ES-I3 (cell line): ENCODE data around the gene SLC1A4.
"Not testable (repeated sequence)": the region's sequence is repeated elsewhere in the genome, so short reads cannot be mapped to it uniquely, and the experiment has no call there.

Experiments used
- H3K36me3 ChIP-seq: 2 replicates; pipeline ENCODE4 v1.6.1; 2013; ENCODE audit warnings: mild to moderate bottlenecking, low read length, control low read depth, moderate library complexity; ENCODE audit not compliant: insufficient read depth
- H3K4me1 ChIP-seq: 2 replicates; pipeline ENCODE4 v1.6.1; 2013; ENCODE audit warnings: mild to moderate bottlenecking, control low read depth, low read length; ENCODE audit not compliant: insufficient read depth
- H3K9ac ChIP-seq: 2 replicates; pipeline ENCODE4 v1.6.1; 2013; ENCODE audit warnings: low read depth, mild to moderate bottlenecking, low read length, moderate library complexity
- H3K9me3 ChIP-seq: 2 replicates; pipeline ENCODE4 v1.6.1; 2013; ENCODE audit warnings: mild to moderate bottlenecking, low read length, moderate library complexity; ENCODE audit not compliant: control insufficient read depth, insufficient read depth

Gene SLC1A4

DNA sequence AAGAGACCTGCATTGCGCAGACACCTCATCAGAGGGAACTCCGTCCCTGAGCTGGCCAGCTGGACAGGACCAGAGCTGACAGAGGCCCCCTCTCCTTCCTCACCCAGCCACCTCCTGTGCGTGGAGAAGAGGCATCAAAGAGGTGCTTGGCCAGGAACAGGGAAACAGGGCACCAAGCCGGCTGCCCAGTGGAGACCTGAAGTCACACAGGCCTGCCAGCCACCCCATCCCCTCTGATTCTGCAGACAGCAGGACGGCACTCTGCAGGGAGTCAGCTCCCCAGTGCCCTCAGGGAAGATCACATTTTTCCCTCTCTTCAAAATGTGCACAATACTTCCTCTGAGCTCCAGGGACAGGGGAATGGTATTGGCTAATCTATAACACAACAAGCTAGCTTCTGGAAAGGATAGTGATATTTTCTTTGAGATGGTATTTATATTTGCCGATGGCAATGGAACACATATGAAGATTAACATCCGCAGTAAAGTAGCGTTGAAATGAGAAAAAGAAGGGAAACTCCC is 30.5 kb downstream of the SLC1A4 start:
- H3K36me3 ChIP-seq: no peaks in the 10 kb centered on the region
- no peaks in the 10 kb centered on the region; the same call in 1 of the 2 replicates for H3K4me1 ChIP-seq
- H3K9ac ChIP-seq: no peak overlapping the region
- H3K9me3 ChIP-seq: no peaks in the 10 kb centered on the region

DNA sequence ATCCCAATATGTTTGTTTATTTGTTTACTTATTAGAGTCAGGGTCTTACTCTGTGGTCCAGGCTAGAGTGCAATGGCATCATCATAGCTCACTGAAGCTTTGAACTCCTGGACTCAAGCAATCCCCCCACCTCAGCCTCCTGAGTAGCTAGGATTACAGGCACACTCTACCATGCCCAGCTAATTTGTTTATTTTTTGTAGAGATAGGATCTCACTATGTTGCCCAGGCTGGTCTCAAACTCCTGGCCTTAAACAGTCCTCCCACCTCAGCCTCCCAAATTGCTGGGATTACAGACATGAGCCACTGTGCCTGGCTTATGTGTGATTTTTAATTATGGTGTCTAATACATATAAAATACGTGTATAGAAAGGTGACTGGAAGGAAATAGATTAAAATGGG is 31.1 kb downstream of the SLC1A4 start:
- not testable (repeated sequence) for H3K9ac ChIP-seq, H3K9me3 ChIP-seq, H3K4me1 ChIP-seq, H3K36me3 ChIP-seq

- H3K9me3 ChIP-seq: no peaks in the 10 kb centered on the region
- H3K4me1 ChIP-seq: no peaks in the 10 kb centered on the region; the same call in 1 of the 2 replicates
- no peaks in the 10 kb centered on the region for H3K36me3 ChIP-seq
- no peak overlapping the region for H3K9ac ChIP-seq
Observed at GRCh38 chr2:65020943-65021528, 31.8 kb downstream of the SLC1A4 start.

GRCh38 chr2:65021709-65022108 is 32.5 kb downstream of the SLC1A4 start:
- Histone ChIP-seq H3K4me1 (no peaks in the 10 kb centered on the region; the same call in 1 of the 2 replicates), H3K9me3 (no peaks in the 10 kb centered on the region), H3K36me3 (no peaks in the 10 kb centered on the region), H3K9ac (no peak overlapping the region)

DNA sequence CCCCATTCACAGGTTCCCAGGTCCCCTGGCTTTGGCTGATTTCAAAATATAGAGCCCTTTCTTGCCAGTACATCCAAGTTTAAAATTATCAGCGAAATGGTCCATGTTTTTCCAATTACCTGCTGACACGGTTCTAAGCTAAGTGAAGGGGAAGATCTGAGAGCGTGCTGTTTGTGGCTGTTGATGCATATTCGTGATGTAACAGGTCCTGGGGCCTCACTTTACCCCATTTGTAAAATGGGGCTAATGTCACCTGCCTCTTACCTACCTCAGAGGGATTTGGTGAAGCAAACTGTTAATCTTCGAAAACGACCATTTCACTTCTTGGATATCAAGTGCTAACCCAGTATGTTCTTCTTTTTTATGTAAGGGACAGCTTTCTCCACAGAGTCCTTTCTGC is 33.0 kb downstream of the SLC1A4 start:
- H3K4me1 ChIP-seq: no peaks in the 10 kb centered on the region; the same call in 1 of the 2 replicates
- no peaks in the 10 kb centered on the region for H3K9me3 ChIP-seq
- no peaks in the 10 kb centered on the region for H3K36me3 ChIP-seq
- no peak overlapping the region for H3K9ac ChIP-seq

DNA sequence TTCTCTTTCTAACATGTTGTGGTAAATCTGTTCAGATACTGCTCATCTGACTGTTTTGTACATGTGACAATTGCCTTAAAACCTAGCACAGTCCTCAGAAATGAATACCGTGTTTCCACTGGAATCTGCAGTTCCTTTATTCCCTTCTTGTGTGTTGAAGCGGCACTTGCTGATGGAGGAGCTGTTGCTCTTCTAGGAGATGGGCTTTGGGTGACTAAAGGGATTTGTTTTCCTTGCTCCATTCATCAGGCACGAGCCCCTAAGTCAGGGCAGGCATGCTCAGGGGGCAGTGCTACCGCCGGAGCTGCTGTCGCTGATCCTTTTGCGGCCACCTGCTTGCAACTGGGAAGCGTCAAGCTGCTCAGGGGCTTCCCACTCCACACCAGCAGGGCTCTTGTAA is 34.5 kb downstream of the SLC1A4 start:
- Histone ChIP-seq H3K4me1 (no peaks in the 10 kb centered on the region), H3K36me3 (no peaks in the 10 kb centered on the region), H3K9me3 (no peaks in the 10 kb centered on the region), H3K9ac (no peak overlapping the region)

DNA sequence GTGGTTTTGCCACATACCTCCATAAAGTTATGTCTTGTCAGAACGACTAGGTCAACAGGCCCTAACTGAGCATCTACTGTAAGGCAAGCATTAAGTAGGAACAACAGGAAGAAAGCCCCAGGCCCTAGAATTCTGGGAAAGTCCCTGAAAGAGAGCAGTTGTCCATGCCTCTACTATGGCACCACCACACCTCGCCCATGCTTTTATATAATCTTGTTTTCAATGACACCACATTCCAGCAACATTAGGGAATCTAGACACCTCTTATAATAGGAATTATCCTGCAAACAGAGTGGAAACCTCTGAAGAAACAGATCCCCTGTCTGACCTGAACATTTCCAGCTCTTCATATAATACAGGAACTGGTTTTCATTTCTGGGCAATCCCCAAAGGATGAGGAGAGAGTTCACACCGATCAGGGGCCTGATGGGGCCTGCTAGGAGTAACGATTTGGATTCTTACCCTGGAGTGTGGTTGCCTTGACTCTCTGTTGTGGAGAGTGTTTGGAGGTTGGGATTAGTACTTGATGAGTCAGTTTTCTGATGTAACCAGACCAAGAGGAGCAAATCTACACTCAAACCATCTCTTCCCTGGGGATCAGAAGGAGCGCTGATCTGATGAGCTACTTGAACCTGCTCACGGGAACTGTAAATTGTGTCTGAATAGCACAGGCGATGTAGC is 35.1 kb downstream of the SLC1A4 start:
- Histone ChIP-seq H3K4me1 (no peaks in the 10 kb centered on the region), H3K9ac (no peak overlapping the region), H3K9me3 (no peaks in the 10 kb centered on the region), H3K36me3 (no peaks in the 10 kb centered on the region)

DNA sequence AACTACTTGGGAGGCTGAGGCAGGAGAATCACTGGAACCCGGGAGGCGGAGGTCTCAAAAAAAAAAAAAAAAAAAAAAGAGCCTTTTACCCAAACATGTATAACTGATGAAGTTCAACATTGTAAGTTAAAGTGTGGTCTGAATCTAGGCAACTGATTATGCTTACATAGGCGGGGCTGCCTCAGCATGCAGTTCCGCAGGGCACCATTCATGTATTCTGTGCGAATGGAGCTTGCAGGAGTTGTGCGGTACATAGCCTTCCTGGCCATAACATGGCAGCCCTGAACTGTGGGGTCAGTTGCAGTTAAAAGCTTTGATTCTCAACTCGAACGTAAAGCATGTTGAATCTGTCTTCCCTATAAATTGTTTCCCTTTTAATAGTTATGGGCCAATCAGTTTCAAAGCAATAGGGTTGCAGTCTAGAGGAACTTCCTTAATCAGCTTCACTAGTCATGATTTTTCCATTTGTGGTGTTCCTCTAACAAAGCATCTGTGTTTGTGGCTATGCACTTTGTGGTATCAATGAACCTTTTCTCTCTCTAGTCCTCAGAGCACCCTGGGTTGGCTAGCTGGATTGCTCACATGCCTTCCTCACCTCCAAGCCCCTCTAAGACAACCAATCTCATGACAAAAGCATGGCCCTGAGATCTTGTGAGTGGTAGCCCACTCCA is 36.4 kb downstream of the SLC1A4 start:
- no peak overlapping the region for H3K9ac ChIP-seq
- H3K4me1 ChIP-seq: peaks cover 2% of the 10 kb centered on the region; the same call in 1 of the 2 replicates
- no peaks in the 10 kb centered on the region for H3K9me3 ChIP-seq
- H3K36me3 ChIP-seq: no peaks in the 10 kb centered on the region

GRCh38 chr2:65026154-65026553 is 37.0 kb downstream of the SLC1A4 start:
- H3K36me3 ChIP-seq: no peaks in the 10 kb centered on the region
- no peaks in the 10 kb centered on the region for H3K9me3 ChIP-seq
- peaks cover 7% of the 10 kb centered on the region for H3K4me1 ChIP-seq
- H3K9ac ChIP-seq: no peak overlapping the region

- H3K36me3 ChIP-seq: no peaks in the 10 kb centered on the region
- H3K9me3 ChIP-seq: no peaks in the 10 kb centered on the region
- H3K9ac ChIP-seq: no peak overlapping the region
- peaks cover 15% of the 10 kb centered on the region for H3K4me1 ChIP-seq
Observed at GRCh38 chr2:65026704-65027464, 37.7 kb downstream of the SLC1A4 start.

GRCh38 chr2:65027616-65028244 is 38.5 kb downstream of the SLC1A4 start:
- Histone ChIP-seq H3K9ac (no peak overlapping the region), H3K9me3 (no peaks in the 10 kb centered on the region), H3K4me1 (peaks cover 21% of the 10 kb centered on the region), H3K36me3 (no peaks in the 10 kb centered on the region)

DNA sequence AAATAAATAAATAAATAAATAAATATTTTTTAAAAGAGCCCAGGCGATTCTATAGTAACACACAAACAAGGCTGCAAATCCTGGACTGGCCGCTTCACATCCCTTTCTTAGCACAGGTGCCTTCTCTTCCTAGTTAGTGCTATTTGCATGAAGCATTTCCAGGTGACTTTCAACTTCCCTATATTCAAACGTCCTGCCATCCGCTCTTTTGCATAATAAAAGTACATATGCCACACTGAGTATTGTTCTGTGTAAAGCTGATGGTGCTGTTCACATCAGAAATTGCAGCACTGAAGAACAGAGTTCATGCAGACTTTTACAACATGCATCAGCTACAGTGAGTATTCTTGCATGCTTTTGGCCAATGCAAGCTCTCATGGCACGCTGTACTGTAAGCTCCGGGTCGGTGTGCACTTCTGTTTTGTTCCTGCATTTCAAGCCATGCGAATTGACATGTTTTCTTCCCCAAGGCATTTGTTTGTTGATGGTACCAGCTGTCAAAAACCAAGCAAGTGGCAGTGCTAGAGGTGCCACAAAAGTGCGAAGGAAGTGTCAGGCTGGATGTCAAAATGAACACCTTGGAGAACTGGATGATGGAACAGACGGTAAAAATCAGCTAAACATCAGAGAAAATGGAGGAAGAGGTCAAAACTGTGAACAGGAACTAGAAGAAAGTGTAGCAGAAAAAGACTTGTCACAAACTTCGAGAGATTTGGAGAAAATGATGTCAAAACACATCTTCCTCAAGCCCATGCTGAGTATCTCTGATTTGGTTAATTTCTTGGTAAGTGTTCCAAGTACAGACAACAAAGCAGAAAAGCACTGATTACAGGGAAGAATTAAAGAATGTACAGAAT is 41.5 kb downstream of the SLC1A4 start:
- Histone ChIP-seq H3K9ac (no peak overlapping the region), H3K4me1 (peaks cover 23% of the 10 kb centered on the region), H3K36me3 (no peaks in the 10 kb centered on the region), H3K9me3 (no peaks in the 10 kb centered on the region)

DNA sequence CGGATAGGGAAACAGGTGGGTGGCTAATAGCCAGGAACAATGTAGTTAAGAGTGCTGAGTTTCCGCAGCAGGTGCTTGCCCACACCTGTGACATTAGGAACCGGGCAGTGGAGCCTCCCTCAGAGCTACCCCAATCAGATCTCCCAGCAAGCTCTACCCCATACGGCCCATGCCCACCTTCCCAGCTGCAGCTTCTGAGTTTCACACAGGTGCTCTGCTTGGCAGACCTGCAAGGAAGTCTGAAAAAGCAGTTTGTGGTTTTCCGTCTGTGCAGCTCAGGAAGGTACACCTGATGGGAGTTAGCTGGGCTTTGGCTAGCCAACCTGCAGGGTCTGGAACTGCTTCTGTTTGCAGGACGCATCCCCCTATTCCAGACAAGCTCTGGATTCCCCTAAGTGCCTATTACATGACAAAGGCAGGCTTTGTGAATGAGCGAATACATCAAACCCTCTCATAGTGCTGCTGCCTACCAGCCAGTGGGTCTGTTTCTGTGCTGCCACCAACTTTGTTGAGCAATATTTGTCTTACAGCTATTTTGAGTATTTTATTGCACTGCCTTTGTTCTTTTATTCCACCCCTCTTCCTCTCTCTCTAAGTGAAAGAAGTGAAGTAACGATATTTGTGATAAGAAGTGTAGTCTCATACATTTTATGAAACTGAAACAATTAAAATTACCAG is 42.3 kb downstream of the SLC1A4 start:
- H3K9me3 ChIP-seq: no peaks in the 10 kb centered on the region
- H3K4me1 ChIP-seq: peaks cover 23% of the 10 kb centered on the region
- no peaks in the 10 kb centered on the region for H3K36me3 ChIP-seq
- no peak overlapping the region for H3K9ac ChIP-seq
